GM19397 (cell line): ENCODE results near the gene LYSMD4.

Experiments
- ATAC-seq: cut with Tn5 transposase; IDR thresholded peaks from one replicate; pipeline ENCODE4 v1.9.1; 2021; ENCODE audit warnings: mild to moderate bottlenecking, moderate library complexity; ENCODE audit not compliant: unreplicated experiment

Gene LYSMD4

DNA sequence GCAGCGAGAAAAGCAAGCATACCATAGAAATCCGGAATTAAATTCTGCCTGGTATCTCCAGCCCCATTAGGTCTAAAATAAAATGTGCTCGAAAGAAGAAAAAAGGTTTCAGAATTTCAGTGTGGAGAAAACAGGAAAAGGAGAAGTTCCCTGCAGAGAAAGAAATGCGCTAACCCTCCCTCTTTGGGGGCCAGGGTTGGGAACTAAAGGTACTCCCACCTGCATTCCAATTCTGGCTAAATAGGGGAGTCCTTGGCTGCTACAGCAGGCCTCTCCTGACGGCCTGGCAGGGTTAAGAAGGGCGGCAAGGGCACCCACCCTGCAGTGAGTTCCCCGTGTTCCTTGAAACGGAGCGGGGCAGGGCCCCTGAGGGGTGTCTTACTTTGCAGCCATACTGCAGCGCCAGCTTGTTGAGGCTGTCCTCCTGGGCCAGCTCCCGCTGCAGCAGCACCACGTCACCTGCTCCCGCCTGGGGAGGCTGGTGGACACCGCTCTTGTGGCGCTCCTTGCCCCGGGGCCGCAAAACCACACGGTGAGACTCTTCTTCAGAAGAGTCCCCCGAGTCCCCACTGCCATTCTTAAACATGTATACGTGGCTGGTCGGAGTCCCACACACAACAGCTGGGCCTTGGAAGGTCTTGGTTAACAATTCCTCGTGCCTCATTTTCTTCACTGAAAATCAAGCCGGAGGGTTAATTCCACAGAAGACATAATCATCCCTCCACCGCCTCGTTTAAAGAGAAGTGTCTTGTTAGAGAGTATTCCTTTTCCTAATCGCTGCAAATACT is 1.7 kb downstream of the LYSMD4 start:
- no peak for ATAC-seq

DNA sequence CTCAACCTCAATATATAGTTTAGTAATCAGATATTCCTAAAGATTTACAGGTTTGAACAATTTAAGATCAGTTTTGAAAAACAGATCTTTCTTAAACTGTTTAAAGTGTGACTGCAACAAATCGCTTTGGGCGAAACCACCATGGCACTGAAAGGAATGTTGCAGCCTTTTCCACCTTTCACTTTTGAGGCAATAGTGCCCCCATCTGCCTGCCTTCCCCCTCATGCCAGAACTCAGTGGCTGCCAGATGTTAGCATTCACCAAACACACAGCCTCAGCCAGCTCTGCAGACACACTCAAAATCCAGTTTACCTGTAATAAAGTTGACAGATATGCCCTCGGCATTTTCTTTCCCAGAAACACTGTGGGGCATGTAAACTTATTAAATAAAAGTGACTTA is 3.3 kb downstream of the LYSMD4 start:
- no peak for ATAC-seq

DNA sequence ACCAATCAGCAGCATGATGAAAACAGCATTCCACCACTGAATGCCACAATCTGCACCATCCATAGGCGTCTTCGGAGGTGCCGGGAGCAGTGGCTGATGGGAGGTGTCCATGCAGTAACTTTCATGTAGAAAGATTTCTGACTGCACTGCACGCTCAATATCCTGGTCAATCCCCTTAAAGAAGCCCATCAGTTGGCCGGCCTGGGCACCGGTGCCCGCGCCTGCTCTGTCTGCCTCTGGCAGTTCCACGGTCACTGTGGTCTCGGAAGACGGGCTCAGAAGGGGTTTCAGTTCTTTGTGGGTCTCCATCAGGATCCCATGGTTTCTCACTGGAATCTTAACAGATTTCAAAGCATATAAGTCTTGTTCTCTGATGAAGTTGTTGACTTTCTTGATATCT is 3.9 kb downstream of the LYSMD4 start:
- ATAC-seq: no peak

DNA sequence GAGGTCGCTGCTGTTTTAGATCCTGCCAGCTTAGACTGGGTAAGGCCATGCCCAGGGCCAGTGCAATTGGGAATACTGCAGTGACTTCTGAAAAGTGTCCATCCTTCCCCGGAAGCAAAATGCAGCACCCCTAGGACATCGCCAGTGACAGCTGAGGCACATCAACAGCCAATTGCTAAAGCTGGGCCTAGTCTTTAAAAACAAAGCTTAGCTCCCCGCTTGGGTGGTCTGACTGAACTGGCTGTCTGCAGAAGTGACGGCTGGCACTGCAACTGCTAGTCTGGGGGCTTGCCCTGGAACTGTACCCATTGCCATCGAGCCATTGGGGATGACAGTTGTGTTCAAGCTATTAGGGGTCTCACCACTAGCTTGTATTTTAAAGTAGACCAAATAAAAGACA is 4.3 kb downstream of the LYSMD4 start:
- no peak for ATAC-seq

DNA sequence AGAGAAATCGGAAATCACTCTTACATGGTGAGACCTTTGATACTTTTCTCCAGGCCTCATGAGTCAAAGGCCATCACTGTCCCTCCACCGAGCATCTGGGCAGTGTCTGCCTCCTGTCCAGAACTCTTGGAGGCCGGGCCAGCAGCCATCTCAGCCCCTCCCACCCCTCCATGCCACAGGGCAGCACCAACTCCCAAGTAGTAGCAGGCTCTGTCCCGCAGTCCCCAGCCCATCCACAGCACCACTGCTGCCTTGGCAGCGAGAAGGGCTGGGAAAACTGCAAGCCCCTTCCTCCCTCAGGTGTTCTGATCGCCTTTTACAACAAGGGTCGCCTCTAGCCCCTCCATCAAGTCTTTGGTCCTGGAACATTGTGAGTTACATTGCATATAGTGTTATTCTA is 5.5 kb downstream of the LYSMD4 start:
- ATAC-seq: no peak

DNA sequence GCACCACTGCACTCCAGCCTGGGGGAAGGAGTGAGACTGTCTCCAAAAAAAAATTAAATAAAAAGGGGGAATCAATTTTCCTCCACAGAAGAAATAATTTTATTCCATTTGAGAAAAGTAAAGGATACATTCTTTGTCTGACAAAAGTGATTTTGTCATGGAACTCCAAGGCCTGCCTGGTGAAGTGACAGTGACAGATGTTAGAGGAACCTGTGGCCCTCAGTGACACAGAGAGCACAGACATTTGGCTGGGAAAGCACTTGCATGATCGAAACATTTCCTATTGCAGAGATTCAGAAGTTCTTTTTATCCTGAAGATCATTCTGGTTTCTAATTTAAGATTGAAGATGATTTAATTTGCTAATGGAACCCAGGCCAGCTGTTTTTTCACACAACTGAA is 5.9 kb downstream of the LYSMD4 start:
- ATAC-seq: no peak

DNA sequence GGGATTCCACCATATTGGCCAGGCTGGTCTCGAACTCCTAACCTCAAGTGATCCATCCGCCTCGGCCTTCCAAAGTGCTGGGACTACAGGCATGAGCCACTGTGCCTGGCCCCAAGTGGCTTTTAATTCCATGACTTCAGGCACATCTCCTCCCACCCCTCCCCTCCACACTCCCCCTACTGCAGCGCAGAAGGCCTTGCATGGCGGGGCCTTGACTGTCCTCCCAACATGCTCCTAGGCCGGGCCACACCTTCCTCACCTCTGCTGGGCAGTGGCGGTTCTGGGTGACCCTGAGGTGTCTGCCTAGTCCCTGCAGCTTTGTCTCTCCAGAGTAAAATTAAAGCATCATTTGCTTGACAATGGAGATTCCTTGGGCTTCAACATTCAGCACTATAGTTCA is 6.9 kb downstream of the LYSMD4 start:
- no peak for ATAC-seq

DNA sequence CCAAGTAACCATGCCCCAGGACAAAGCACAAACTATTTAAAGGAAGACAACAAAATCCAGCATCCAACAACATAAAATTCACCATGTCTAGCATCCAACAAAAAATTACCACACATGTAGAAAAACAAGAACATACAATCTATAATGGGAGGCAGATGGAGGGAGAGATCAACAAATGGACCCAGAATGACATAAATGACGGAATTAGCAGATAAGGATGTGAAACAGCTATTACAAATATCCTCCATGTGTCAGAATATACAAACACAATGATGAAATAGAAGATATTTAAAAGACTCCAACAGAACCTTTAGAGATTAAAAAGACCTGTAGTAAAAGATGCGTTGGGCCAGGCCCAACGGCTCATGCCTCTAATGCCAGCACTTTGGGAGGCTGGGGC is 10.8 kb downstream of the LYSMD4 start:
- no peak for ATAC-seq

DNA sequence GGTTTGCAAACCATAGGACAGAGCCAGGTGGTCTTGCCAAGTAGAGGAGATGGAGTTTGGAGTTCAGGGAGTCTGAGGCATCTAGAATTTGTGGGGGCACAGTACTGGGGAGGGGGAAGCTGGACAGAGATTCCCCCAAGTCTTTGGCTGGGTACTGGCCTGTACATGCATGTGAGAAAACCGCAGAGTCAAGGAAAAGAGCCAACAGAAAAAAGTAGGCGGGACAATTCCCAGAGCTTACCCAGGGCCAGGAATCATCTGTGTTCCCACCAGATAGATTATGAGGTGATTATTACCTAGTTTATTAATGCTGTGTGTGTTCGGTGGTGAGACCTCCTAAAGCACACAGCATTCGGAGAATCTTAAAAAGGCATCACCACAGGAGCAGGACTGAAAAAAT is 11.3 kb downstream of the LYSMD4 start:
- ATAC-seq: no peak

DNA sequence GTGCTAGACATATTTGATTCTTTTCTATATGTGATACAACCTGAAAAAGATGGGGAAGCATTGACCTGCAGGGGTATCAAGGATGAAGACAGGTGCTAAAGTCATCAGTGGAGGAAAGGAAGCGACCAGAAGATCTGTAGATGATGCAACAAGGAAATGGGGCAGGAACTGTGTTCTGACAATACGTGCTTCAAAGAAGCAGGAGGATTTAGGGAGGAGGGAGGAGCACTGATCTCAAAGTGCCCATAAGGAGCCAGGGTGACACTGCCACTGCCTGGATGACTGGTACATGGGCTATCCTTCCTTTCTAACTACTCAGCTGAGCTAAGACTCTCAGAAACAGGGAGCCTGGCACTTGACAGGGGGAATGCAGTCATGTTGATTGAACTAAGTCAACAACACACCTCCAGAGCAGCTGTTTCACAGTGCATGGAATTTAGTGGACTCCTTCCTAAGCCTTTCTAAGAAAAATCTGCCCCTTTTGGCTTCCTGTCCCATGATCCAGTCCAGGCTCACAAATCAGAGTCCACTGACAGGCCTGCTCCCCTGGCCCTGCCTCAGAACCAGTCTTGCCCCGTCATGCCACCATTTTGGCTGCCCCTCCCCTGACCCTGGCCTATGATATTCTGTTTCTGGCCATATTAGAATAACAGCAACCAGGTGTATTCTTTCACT is 12.0 kb downstream of the LYSMD4 start:
- ATAC-seq: no peak

DNA sequence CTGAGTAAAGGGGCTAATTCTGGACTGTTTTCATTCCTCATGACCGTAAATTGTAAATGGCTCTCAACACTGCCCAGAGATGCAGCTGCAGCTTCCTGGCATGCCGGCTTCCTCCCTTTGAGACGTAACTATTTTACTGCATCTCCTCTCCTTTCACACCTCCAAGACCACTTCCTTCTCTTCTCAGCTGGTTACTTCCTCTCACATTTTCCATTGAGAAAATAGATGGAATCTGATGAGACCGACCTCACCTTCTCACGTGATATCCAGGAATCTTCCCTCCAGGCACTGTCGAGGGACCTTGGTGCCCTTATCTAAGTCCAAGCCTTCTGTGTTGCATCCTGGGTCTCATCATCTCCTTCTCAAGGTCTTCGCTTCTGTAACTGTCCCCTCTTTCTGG is 12.7 kb downstream of the LYSMD4 start:
- no peak for ATAC-seq

DNA sequence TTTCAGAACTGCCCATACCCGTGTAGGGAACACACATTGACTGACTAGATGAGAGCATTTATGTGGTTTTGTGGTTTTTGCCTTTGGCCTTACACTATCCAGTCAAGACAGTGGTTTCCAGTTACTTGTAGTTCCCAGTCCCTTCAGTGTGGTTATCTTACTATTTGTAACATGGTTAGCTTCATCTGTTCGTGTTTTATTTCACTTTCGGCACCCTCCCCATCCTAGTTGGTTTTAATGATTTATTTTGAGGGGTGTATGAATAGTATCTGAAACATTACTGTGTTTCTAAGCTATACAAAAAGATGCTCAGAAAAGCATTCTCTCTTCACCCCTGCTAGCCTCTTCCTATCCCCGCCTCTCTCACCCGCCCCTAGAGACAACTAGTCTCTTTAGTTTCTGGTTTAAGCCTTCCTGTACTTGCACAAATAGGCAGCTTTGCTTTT is 14.1 kb downstream of the LYSMD4 start:
- ATAC-seq: peak; percentile 82

DNA sequence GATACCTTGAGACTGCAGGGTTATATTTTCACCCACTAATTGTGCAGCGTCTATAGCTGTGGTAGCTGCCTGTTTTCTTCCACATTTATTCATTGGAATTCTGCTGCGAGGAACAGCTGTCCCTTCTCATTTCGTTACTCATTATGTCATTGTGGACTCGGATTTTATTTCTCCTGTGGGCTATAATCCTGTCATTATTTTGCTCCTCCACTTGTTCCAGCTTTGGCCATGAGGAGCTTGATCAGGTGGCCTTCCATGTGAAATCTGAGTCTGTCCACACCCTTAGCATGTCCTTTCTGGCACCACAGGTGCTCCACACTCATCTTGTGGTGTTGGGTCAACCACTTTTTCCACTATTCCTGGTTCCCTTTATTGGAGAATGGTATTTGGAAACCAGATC is 14.8 kb downstream of the LYSMD4 start:
- ATAC-seq: no peak

DNA sequence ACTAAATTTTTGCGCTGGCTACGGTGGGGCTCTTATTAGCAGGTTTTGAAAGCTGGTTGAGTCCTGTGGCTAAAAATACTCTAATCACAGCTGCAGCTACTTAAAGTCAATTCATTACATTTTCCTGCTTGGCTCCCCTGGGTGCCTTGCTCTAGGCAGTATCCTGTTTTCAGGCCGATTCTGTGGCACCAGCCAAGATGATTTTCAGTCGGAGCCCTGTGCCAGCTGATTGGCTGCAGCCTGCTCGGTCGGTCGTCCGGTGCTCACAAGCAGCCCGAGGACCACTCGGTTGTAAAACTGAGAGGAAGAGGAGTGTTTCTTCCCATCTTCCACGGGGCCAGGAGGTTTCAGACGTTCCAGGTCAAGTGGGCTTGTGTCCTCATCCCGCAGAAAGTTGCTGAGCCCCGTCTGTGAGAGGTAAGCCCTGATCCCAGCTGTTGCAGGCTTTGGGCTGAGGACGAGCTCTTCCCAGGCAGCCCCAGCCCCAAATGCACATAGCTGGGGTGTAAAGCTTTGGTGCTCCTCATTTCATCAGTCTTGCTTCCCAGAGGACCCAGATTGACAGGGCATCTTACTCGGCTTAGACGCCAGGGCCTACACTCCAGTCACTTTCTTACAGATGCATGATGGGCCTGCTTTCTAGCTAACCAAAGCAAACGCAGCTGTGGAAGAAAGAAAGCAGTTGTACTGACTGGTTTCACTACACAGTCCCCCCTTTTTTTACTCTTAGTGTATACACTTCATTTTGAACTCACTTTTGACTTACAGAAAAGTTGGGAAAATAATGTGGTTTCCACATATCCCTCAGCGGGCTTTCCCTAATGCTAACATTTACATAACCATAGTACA is 15.9 kb downstream of the LYSMD4 start:
- ATAC-seq: no peak

DNA sequence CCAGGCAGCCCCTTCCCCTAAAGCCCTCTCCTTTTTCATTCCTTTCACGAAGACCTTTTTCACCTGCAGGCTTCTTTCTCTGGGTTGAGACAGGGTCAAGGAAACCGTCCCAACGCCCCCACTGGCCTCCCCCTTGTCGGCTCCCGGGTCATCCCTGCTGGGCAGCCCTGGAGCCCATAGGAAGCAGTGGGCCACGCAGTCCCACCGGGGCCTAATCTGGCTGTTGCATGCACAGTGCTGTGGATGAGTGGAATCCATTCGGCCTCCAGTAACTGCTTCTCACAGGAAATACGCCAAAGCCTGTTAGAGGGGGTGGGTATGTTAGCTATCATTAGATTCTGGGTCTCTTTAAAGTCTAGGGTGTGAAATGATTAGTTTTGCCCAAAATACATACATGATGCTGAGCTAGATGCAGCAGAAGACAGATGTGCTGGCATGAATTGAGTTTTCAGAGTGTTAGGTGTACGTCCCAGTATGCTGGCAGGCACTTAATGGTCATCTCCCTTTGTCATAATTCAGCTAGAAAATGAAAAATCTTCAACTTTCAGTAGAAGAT is 16.6 kb downstream of the LYSMD4 start:
- ATAC-seq: no peak

DNA sequence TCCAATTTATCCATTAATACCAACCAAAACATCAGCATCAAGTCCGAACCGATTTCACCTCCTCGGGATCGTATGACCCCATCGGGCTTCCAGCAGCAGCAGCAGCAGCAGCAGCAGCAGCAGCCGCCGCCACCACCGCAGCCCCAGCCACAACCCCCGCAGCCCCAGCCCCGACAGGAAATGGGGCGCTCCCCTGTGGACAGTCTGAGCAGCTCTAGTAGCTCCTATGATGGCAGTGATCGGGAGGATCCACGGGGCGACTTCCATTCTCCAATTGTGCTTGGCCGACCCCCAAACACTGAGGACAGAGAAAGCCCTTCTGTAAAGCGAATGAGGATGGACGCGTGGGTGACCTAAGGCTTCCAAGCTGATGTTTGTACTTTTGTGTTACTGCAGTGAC is 20.8 kb downstream of the LYSMD4 start:
- no peak for ATAC-seq

DNA sequence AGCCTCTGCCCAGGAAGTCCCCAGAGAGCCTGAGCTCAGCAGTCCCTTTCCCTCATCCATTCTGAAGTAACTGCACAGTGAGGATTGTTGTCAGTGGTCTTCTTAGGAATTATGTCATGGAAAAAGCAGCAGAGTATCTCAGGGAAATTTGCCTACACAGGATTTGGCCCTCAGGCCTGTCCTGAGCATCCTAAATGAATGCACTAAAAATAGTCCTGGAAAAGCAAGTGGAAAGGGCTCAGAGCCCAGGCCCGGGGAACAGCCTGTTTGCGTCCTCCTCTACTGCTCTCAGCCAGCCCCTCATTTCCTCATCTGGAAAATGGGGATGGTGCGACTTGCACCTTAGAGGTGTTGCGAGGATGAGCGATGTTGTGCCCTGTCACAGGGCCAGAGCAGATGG is 21.6 kb downstream of the LYSMD4 start:
- no peak for ATAC-seq

DNA sequence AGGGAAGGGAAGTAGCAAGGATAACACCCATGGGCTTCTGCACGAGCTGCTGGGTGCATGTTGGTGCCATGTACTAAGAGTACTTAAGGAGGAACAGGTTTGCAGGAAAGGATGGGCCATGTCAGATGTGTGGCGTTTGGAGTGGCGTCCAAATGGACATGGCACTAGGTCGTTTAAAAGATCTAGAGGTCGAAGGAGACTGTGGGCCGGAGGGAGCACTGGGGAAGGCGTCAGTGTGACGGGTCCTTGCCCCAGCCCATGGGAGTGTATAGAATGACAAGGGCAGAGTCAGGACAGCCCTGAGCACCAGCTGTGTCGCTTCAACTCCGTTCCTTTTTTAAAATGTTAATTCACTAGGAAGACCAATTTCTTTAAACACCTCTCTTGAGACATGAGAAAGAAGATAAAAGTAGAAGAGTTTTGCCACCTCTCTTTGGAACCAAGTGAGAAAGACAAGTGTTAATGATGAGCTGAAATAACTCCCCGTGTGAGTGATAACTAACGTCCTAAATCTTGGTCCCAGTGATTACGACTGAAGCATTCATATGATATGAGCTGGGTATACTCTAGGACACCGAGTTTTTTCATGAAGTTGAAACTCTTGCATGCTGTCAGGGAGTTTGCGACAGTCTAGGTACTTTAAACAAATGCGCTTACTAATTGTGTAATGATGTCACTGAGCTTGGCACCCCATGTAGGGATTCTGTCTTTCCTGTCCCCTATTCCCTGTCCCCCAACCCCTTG is 23.8 kb downstream of the LYSMD4 start:
- no peak for ATAC-seq

DNA sequence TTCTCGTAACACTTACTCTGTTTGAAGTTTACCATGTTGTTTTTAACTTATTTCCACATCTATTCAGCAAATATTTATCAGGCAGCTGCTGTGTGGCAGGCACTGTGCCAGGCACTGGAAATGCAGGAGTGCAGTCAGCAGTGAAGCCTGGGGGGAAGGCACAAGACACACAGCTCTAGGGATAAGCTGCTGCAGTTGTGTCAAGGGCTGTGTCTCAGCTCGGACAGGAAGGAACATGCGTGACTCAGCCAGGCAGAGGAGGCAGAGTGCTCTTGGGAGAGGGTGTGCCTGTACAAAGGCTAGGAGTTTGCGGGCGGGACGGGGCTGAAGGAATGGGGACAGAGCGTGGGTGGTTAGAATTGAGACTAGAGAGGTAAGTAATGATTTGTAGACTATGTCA is 24.7 kb downstream of the LYSMD4 start:
- ATAC-seq: no peak

DNA sequence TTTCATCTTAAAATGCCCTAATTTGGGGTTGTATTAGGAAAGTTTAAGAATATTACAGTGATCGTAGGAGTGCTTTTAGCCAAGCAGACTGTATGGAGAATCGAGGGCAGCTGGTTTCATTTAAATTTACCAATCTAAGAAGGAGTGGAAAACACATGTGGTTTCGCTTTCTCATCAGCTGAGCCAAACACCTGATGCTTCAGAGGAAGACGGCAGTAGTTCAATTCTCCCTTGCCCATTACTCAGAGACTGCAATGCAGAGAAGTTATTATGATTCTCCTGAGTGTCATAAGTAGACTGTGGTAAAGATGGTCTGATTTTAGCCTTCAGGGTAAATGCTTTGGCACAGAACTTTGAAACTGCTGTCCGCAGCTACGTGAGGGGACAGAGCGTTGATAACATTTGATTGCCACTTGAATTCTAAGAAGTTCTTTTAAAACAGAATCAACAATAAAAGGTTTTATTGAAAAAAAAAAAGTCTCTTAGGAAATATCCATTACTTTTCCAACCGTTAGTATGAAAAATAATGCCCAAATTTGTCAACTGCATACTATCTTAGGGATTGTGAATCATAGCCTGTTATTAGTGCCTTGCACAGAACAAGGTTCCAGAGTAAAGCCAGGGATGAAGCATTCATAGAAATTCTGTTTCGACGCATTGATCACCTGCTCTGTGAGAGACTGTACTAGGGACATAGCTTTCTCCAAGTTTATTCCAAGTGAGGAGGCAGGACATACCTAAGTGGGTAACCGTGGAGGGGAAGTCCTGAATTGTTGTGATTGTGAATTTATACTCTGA is 25.6 kb downstream of the LYSMD4 start:
- no peak for ATAC-seq
